GM12864 (cell line): ENCODE measurements around the gene PTPRG.

ENCODE experiments used
- DNase-seq: peaks from one replicate; pipeline ENCODE4 v3.0.0-alpha.2; 2011; ENCODE audit warnings: low read depth
- H3K4me3 ChIP-seq: 2 replicates; pipeline ENCODE4 v1.5.1; 2011; ENCODE audit warnings: mild to moderate bottlenecking, low read depth, low read length, control low read depth
- TF ChIP-seq, protein P1 (sequence below): IDR thresholded peaks from 2 replicates; pipeline ENCODE4 v1.5.1; 2011; ENCODE audit warnings: low read depth, mild to moderate bottlenecking, moderate library complexity, low read length, control low read depth, inconsistent platforms; ENCODE audit errors: missing control alignments

The PTPRG gene

DNA sequence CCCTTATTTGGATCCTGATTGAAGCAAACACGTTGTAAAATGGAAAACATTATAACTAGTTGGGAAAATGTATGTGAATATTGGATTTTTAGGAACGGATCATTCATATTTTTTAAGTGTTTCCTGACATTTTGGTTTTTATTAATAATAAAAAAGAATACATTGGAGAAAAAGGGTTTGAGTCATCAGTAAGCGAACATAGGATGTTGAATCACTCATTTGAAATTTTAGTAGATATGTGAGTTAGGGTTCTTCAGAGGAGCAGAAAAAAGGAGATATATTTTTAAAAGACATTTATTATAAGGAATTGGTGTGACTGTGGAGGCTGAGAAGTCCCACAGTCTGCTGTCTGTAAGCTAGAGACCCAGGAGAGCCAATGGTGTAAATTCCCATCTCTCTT is 258.5 kb downstream of the PTPRG start:
- DNase-seq: no peak
- TF ChIP-seq, protein P1, sequence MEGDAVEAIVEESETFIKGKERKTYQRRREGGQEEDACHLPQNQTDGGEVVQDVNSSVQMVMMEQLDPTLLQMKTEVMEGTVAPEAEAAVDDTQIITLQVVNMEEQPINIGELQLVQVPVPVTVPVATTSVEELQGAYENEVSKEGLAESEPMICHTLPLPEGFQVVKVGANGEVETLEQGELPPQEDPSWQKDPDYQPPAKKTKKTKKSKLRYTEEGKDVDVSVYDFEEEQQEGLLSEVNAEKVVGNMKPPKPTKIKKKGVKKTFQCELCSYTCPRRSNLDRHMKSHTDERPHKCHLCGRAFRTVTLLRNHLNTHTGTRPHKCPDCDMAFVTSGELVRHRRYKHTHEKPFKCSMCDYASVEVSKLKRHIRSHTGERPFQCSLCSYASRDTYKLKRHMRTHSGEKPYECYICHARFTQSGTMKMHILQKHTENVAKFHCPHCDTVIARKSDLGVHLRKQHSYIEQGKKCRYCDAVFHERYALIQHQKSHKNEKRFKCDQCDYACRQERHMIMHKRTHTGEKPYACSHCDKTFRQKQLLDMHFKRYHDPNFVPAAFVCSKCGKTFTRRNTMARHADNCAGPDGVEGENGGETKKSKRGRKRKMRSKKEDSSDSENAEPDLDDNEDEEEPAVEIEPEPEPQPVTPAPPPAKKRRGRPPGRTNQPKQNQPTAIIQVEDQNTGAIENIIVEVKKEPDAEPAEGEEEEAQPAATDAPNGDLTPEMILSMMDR: no peak
- no peak overlapping the region for H3K4me3 ChIP-seq

DNA sequence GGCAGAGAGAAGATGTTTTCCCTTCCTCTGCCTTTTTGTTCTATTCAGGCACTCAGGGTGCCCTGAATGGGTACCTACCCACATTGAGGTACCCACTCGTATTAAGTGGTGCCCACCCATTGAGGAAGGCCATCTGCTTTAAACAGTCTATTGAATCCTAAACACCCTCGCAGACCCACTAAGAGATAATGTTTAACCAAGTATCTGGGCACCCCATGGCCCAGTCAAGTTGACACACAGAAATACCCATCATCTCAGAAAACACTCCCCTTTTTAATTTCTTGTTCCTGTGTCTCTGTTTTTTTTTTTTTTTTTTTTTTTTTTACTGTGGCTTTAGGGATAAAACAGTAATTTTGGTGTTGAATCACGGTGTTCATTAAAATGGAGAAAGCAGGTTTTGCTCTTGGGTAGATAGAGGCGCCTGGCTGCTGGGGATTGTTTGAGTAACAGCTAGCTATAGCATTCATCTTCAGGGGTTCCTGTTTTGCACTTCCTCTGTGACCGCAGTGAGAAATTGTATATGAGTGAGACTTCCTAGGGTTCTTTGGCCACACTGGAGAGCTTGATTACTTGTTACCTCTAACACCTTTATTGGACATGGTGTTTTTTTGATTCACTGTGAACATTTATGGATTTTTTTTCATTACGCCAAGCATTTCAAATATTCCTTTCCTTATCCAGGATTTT is 259.1 kb downstream of the PTPRG start:
- H3K4me3 ChIP-seq: no peak overlapping the region
- TF ChIP-seq, protein P1: no peak
- DNase-seq: no peak

DNA sequence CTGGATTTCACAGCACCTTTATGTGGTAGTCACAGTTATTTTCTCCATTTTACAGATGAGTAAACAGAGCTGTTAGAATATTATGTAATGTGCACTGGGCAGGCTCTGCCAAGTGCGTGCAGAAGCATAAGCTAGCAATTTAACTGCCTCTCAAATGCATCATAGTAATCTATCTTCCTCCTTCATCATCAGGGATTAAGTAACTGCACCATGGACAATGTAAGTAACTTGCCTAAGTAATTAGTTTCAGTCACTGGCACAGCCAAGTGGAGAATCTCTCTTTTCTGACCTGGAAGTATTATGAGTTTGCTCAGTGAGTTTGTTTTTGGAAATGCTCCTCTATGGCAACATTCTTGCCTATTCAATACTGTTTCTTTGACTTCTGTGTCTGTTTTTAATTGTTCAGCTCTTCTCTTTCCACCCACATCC is 260.5 kb downstream of the PTPRG start:
- TF ChIP-seq, protein P1: no peak
- no peak for DNase-seq

DNA sequence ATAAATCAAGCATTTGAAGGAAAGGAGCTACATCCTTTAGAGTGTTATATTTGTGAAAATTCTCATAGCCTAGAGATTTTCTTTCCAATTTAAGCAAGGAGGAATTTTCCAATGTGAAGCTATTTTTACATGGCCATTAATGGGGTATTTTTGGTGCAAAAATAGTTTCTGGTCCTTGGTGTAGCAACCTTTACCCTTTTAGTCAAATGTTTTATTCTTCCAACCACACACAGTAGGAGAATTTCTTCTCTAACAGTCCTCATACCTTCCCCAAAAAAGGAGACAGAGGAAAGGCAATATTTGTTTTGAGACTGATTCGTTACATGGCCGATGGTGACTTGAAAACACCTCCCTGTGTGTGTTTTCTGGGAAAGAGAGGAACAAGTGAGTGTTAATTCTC is 261.2 kb downstream of the PTPRG start:
- no peak for DNase-seq
- TF ChIP-seq, protein P1: no peak
- H3K4me3 ChIP-seq: no peak overlapping the region

More for the DNA sequence above, 260.5 kb downstream of the PTPRG start:
- no peak overlapping the region for H3K4me3 ChIP-seq

DNA sequence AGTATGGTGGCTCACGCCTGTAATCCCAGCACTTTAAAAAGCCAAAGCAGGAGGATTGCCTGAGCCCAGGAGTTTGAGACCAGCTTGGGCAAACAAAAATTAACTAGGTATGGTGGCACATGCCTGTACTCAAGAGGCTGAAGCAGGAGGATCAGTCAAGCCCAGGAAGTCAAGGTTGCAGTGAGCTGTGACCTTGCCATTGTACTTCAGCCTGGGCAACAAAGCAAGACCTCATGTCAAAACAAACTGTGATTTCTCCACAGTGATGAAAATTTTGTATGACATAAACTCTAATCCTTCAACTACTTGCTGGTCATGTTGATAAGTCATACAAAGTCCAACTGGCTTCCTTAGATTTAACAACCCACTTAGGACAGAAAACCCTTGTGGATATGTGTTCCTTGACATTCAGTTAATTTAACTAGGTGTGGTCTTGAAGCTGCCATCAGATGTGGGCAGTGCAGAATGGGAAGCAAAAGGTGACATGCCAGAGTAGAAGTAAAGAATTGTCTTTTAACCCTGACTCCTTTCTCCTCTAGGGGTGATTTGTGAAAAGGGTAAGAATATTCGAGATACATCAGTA is 263.3 kb downstream of the PTPRG start:
- TF ChIP-seq, protein P1: no peak
- DNase-seq: no peak
- H3K4me3 ChIP-seq: no peak overlapping the region

DNA sequence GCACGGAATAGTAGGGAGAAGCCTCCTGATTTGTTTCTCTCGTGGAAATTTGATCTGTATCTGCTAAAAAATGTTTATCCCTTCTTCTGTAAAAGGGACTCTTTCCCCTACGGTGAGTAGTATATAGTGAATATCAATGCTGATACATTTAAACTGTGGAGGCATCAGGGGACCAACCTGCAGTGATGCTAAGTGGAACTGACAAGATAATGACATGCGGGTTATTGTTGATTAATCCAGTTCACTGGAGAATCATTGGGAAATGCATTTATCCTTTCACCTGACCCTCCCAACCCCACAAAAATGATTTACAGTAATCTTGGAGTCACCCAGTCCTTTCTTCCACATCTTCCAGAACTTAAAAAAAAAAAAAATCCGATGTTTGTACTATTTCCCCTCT is 264.8 kb downstream of the PTPRG start:
- TF ChIP-seq, protein P1: no peak

More for the DNA sequence above, 264.8 kb downstream of the PTPRG start:
- DNase-seq: no peak
- no peak overlapping the region for H3K4me3 ChIP-seq
